HG02571 (cell line): ENCODE data around the gene MYBPH.

Experiments
- ATAC-seq: cut with Tn5 transposase; IDR thresholded peaks from one replicate; pipeline ENCODE4 v1.9.1; 2021; ENCODE audit warnings: mild to moderate bottlenecking, moderate library complexity; ENCODE audit not compliant: unreplicated experiment

Gene MYBPH

GRCh38 chr1:203150511-203151297 lies 24.9 kb downstream of the MYBPH start:
- no peak for ATAC-seq

GRCh38 chr1:203149188-203149840 lies 26.3 kb downstream of the MYBPH start:
- no peak for ATAC-seq

- ATAC-seq: no peak
These were observed 27.0 kb downstream of the MYBPH start for GRCh38 chr1:203148579-203148978.

DNA sequence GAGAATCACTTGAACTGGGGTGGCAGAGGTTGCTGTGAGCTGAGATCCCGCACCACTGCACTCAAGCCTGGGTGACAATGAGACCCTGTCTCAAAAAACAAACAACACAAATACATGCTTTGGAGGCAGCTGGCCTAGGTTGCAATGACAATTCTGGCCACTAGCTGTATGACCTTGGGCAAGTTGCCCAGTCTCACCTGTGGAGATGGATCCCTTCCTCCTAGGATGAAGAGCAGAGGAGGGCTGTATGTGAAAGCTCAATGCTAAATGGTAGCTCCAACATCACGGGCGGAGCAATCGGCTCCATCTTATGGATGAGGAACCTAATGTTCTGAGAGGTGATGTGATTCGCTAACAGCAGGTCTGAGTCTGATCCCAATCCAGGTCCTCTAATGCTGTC lies 27.5 kb downstream of the MYBPH start:
- no peak for ATAC-seq

DNA sequence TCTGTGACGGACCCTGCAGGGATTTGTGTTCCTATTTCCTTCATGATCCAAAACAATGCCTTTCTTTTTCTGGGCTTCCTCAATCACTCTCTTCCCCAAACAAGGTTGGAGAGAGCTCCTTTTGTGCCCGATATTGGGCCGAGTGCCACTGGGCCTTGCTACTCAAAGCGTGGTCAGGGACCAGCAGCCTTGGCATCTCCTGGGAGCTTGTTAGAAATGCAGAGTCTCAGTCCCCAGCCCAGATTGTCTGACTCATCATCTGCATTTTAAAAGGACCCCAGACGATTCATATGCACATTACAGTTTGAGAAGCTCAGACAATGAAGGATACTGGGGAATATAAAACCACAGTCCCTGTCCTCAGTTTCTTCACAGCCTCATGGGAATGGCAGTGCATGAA lies 28.2 kb downstream of the MYBPH start:
- ATAC-seq: no peak

DNA sequence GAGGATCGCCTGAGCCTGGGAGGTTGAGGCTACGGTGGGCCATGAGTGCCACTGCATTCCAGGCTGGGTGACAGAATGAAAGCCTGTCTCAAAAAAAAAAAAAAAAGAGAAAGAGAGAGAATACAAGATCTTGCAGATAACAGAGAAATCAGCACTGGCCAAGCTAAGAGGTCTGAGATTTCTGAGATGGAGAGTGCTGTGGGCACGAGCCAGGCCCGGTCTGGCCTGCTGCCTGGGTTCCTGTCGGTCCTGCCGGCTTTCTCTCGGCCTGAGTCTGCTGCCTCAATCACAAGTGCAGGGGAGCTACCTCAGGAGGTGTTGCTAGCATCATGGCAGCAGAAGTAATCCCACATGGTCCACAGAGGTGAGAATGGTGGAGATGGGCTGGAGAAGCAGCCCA lies 29.1 kb downstream of the MYBPH start:
- ATAC-seq: no peak

DNA sequence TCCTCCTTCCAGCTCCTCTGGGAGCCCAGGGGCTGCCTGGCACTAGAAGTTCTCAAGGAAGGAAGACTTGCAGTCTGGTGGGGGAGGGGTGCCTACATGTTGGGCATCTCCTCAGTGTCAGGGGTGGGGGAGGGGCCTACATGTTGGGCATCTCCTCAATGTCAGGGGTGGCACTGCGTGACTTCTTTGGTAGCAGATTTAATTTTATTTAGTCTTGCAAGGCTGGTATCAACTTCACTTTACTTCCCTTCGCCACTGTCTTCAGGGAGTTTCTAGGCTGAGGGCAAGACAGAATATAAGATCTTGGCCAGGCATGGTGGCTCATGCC lies 29.6 kb downstream of the MYBPH start:
- no peak for ATAC-seq

DNA sequence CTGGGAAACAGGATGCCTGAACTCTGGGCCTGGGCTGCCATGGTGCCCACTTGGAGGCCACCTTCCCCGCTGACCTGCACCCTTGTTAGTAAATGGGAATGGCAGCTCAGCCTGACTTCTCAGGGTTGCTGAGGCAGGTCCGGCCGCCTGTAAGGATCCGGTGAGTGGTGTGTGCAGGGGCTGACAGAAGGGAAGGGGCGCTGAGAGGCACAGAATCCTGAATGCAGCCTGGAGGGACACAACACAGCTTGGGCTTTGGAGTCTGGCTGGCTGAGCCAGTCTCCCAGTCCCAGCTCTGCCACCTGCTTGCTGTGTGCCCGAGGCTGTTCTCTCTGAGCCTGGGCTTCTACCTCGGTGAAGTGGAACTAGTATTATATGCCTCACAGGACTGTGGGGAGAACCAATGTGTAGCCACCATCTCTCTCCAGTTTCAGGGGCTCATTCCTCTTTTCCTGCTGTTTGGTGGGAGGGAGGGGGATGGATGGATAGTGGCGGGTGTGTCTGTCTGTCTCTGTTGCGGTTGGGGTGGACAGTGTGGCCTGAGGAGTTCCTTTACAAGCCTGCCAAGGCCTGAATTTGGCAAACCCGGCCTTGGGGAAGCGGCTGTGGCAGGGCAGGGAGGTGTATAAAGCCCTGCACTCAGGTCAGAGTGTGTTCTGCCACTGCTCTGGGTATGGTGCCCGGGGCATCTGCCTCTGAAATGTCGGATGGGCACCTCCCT lies 30.1 kb downstream of the MYBPH start:
- ATAC-seq: no peak

- no peak for ATAC-seq
These were observed 31.0 kb downstream of the MYBPH start for GRCh38 chr1:203144661-203145060.

GRCh38 chr1:203143641-203144040 lies 32.0 kb downstream of the MYBPH start:
- ATAC-seq: no peak

GRCh38 chr1:203142684-203143408 lies 32.8 kb downstream of the MYBPH start:
- ATAC-seq: no peak

GRCh38 chr1:203142124-203142523 lies 33.5 kb downstream of the MYBPH start:
- no peak for ATAC-seq

- ATAC-seq: no peak
These were observed 34.7 kb downstream of the MYBPH start for GRCh38 chr1:203140743-203141520.

GRCh38 chr1:203139976-203140475 lies 35.6 kb downstream of the MYBPH start:
- no peak for ATAC-seq

DNA sequence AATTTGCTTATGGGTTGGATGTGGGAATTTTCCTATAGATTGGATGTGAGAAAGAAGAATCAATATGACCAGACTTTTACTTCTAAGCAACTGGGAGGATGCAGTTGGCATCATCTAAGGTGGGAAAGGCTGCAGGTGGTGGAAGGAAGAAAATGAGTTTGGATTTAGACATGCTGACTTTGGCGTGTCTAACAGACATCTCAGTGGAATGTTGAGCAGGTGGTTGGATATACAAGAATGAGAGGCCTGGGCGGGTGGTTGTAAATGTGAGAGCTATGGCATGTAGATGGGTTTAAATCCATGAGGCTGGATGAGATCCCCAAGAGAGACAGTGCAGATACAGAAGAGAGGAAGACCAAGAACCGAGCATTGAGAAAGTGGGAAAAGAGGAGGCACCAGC lies 37.6 kb downstream of the MYBPH start:
- ATAC-seq: no peak

- no peak for ATAC-seq
These were observed 38.3 kb downstream of the MYBPH start for GRCh38 chr1:203137324-203137723.

GRCh38 chr1:203136409-203137042 lies 39.1 kb downstream of the MYBPH start:
- ATAC-seq: no peak

DNA sequence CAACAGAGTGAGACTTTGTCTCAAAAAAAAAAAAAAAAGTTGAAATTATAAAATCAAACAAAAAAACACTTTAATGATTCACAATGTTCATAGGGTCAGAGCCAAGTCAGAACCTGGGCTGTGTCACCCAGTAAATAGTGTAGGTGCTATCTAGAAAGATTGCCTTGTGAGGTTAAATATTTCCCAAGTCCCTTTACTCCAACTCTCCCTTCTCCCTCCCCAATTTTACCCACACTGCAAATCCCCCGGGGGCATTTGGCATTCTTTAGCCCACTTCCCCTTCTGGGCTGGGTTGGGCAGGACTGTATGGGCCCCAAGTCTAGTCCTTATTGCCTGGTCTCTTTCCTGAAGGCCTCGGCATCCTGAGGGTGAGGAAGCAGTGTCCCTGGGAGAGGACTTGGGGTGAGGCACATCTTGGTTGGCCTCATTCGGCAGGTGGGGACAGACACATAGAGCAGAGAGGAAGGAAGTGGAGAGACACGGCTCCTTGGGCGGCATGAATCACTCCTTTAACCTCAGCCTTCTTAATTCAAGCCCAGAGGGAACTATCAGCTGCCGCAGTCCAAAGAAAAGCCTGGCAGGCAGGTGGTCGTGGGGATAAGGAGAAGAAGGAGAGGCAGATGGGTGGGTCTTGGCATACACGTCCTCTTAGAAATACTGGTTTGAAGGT lies 39.9 kb downstream of the MYBPH start:
- no peak for ATAC-seq

- ATAC-seq: no peak
These were observed 41.5 kb downstream of the MYBPH start for GRCh38 chr1:203133970-203134725.
